Measurements from ENCODE around the gene CAPN13. TPM values are rescaled to one million over a fixed set of nuclear protein-coding genes. Genes with fewer than 3 reads are reported as not detected.

The CAPN13 gene
- total RNA-seq, 1 experiment from 2014 or later, result 0.10 TPM

- DNase-seq (ENCODE audit: low spot score), result no peak
Observed at GRCh38 chr2:30764021-30764800, 43.0 kb downstream of the CAPN13 start.

GRCh38 chr2:30763151-30763660, 44.0 kb downstream of the CAPN13 start:
- DNase-seq (ENCODE audit: low spot score), result no peak

DNA sequence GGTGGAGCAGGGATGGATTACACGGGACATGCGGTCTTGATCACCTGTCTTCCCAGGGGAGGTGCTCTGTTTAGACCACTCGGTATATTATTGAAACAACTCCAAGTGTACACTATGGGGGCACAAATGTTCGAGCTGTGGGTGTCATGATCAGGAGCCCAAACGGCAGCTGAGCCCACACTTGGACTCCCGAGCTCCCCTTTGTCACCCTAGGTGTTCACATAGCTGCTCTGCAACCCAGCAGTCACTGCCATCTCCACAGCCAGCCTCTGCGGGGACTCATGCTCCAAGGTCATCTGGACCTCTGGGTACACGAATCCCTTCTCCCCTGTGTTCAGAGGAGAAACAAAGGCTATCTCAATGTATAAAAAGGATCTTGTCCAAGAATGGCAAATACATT, 46.0 kb downstream of the CAPN13 start:
- no peak for DNase-seq (ENCODE audit: low spot score)

GRCh38 chr2:30759481-30759880, 47.8 kb downstream of the CAPN13 start:
- no peak for DNase-seq (ENCODE audit: low spot score)

DNA sequence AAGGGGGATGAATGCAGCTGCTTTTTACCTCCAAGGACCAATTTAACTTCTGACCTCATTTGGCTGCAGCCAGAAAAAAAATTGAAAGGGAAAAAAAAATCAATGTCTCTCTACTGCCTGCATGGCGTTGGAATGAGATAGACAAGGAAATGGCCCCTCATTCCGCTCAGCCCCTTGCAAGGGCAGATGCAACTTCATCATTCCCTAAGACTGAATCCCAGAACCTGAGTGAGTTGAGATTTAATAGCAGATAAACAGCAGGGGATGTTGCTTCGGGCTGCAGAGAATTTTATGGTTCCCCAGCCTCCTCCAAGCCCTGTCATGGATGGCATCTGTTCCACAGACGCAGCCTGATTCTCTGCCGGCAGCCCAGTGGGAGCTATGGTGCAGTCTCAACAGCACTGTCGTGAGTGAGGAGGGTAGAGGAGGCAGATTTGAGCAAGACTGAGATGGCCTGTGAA, 49.0 kb downstream of the CAPN13 start:
- DNase-seq (ENCODE audit: low spot score), result no peak

DNA sequence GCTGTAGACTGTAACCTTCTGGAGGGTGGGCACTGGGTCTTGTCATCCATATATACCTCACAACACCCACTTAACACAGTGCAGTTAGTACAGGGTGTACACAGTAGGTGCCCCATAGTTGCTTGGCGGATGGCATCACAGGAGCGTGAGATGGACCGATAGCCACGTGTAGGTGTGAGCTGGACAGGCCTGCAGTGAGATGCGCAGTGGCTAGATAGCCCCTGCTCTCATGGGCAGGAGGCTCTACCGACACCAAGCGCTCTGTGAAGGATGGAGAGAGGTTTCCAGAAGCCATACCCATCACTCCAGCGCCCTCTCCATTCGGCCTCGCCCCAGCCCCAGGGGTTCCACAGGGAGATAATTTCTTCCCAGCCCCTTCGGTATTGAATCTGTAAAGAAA, 49.5 kb downstream of the CAPN13 start:
- no peak for DNase-seq (ENCODE audit: low spot score)

GRCh38 chr2:30756971-30757370, 50.3 kb downstream of the CAPN13 start:
- no peak for DNase-seq (ENCODE audit: low spot score)

DNA sequence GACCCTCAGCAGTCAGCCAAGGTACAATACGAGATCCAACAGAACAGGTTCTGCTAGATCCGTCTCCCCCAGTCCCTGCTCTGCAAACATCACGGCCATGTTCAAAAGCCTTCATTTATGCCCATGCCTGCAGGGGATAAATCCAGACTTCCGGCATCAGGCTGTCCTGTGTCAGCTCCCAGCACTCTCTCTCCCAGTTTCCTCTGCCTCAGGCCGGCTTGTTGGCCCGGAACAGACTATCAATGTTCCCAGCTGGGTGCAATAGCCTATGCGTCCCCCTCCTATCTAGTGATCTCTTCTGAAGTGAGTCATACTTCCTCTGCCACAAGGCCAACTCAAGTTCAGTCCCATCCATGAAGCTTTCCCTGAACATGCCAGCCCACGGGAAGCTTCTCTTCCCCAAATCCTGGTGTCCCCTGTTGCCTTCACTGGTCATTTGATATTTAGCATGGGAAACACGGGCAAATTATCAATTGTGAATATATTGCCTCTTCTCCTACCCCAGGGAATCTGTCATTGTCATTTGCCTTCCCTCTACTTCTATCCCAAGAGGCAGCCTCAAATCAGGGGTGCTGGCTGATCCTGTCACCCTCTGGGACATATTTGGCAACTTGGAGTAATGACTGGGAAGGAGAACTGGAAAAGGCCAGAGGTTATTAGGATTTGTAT, 51.1 kb downstream of the CAPN13 start:
- DNase-seq (ENCODE audit: low spot score), result peak; percentile 49

DNA sequence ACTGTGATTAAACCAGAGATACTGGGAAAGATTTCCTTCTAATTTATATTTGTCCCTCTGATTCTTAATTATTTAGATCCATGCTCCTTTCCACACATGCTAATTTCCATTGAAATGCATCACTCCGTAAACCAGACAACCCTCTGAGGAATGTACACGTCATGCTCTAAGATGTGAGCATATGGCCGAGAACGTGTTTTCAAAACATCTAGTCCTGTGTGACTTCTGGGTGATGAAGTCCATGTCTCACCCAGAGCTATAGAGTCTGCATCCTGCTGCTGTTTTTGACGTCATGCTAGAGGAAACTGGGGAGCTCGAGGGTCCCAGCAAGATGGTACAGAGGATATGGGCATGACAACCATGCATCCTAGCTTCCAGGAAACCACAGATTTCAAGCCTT, 53.6 kb downstream of the CAPN13 start:
- DNase-seq (ENCODE audit: low spot score), result no peak

GRCh38 chr2:30752811-30753210, 54.4 kb downstream of the CAPN13 start:
- DNase-seq (ENCODE audit: low spot score), result no peak

GRCh38 chr2:30747206-30747605, 60.0 kb downstream of the CAPN13 start:
- no peak for DNase-seq (ENCODE audit: low spot score)

- DNase-seq (ENCODE audit: low spot score), result no peak
Observed at GRCh38 chr2:30744823-30745222, 62.4 kb downstream of the CAPN13 start.

DNA sequence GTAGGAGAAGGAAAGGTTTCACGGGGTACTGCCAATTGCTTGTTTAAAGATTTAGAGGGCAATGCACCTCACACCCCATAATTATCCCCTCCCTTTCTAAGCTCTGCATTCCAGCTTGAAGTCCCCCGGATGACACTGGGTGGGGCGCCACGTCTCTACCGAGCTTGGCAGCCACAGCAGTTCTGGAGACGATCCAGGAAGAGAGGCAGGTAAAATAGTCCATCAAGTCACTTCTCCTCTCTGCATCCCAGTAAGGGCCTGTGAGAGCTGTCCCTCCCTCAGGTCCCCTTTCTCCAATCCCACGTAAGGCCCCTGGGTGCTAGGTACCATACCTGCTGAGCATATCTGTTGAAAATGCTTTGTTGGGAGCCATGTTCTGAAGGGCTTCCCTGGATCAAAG, 65.7 kb downstream of the CAPN13 start:
- no peak for DNase-seq (ENCODE audit: low spot score)

GRCh38 chr2:30738141-30738911, 68.9 kb downstream of the CAPN13 start:
- DNase-seq (ENCODE audit: low spot score), result no peak

- no peak for DNase-seq (ENCODE audit: low spot score)
Observed at GRCh38 chr2:30737326-30737610, 70.0 kb downstream of the CAPN13 start.

GRCh38 chr2:30736461-30737325, 70.6 kb downstream of the CAPN13 start:
- DNase-seq (ENCODE audit: low spot score), result no peak

DNA sequence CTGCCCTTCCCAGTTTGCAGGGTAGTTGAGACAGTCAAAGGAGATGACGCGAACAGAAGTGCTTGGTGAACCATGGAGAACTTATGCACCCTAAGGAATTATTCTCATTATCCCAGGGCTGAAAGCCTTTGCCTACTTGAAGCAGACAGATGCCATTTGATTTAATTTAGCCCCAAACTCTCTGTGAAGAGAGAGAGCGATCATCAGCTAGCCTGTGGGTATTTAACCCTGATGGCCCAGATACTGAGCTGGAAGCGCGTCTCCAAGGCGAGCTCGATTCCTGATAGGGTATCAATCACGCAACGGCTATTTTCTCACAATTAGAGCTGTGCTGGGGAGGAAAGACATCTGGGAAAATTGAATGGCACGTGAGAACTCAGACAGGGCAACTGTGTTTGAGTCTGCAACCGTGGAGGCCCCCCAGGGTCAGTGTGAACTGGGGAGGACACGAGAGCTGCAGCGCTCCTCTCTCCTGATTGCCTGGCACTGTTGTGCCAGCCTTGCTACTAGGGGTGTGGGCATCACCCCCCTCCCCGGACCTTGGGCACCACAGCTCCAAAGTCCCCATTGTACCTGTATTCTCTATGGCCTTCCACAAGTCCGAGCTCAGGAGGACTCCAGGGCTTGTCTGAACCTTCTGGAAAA, 73.2 kb downstream of the CAPN13 start:
- no peak for DNase-seq (ENCODE audit: low spot score)

GRCh38 chr2:30732876-30733275, 74.4 kb downstream of the CAPN13 start:
- no peak for DNase-seq (ENCODE audit: low spot score)

DNA sequence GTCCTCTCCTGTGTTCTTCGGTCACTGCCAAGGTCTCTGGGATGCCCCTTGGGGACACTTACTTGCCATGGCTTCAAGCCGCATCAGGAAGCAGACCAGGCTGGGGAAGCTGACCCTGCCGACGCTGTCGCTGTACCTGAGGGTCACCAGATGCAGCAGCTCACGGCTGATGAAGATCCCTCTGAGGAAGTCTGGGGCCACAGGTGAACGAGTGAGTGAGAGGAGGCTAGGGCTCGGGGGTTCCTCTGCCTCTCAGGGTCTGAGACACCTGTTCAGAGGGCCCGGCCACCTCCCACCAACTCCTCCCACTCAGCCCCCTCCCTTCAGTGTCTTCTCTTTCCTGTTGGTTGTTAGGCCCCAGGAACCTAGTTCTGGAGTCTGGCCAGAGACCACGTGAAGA, 74.9 kb downstream of the CAPN13 start:
- DNase-seq (ENCODE audit: low spot score), result no peak

DNA sequence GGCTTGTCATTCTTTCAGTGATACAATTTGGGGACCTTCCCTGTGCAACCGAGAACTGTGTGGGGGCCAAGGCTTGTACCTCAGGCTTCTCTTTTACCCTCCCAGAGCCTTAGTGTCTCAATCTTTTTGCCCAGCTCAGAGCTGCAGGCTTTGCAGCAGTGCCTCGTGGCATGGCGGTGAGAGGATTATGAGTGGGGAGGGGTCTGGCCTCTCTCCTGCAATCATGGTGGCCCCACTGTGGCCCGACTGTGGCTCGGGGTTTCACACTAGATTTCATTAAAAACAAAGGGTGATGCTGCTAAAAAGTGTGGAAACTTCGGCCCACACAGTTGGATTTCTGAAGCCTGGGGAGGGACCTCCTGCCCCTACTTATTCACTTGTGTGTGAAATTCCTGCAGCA, 75.5 kb downstream of the CAPN13 start:
- no peak for DNase-seq (ENCODE audit: low spot score)
